Bronchial epithelial cell (primary cell): ENCODE measurements around the gene AKT3. TPM values are rescaled to one million over a fixed set of nuclear protein-coding genes. Genes with fewer than 3 reads are reported as not detected.

Source experiments
- DNase-seq: peaks from one replicate; pipeline ENCODE4 v3.0.0-alpha.2; 2010; ENCODE audit warnings: low read depth
- FAIRE-seq: peaks from 2 replicates; lab custom pipeline; 2011; peaks lifted over from hg19 to GRCh38; lab: Jason Lieb, UNC
- H3K27me3 ChIP-seq: 2 replicates; pipeline ENCODE4 v1.5.1; 2011; ENCODE audit warnings: low read length; ENCODE audit not compliant: control insufficient read depth, insufficient read depth
- H3K36me3 ChIP-seq: 2 replicates; pipeline ENCODE4 v1.5.1; 2011; ENCODE audit warnings: low read length; ENCODE audit not compliant: control insufficient read depth, insufficient read depth
- H3K4me3 ChIP-seq: 2 replicates; pipeline ENCODE4 v1.5.1; 2011; ENCODE audit warnings: mild to moderate bottlenecking, low read depth, low read length, control low read depth
- total RNA-seq: library from RNA; depleted of rRNA; stranded (reverse); fragments of >200 nt; gene quantifications from 2 replicates; pipeline ENCODE4 v1.2.1, GENCODE V29; 2014
- TF ChIP-seq, protein P1 (sequence below): IDR thresholded peaks from 2 replicates; pipeline ENCODE4 v1.5.1; 2011; ENCODE audit warnings: mild to moderate bottlenecking, moderate library complexity, low read length, control low read depth, inconsistent platforms; ENCODE audit not compliant: insufficient read depth, severe bottlenecking

Gene AKT3
- total RNA-seq, 1 donor from 2014 or later: 7.9 TPM

GRCh38 chr1:243639027-243639658, 210.9 kb downstream of the AKT3 start:
- H3K27me3 ChIP-seq: no peaks in the 10 kb centered on the region
- TF ChIP-seq, protein P1, sequence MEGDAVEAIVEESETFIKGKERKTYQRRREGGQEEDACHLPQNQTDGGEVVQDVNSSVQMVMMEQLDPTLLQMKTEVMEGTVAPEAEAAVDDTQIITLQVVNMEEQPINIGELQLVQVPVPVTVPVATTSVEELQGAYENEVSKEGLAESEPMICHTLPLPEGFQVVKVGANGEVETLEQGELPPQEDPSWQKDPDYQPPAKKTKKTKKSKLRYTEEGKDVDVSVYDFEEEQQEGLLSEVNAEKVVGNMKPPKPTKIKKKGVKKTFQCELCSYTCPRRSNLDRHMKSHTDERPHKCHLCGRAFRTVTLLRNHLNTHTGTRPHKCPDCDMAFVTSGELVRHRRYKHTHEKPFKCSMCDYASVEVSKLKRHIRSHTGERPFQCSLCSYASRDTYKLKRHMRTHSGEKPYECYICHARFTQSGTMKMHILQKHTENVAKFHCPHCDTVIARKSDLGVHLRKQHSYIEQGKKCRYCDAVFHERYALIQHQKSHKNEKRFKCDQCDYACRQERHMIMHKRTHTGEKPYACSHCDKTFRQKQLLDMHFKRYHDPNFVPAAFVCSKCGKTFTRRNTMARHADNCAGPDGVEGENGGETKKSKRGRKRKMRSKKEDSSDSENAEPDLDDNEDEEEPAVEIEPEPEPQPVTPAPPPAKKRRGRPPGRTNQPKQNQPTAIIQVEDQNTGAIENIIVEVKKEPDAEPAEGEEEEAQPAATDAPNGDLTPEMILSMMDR: no peak
- H3K4me3 ChIP-seq: no peak overlapping the region
- DNase-seq (no peak), FAIRE-seq (no peak)
- H3K36me3 ChIP-seq: no peaks in the 10 kb centered on the region

GRCh38 chr1:243638186-243638585, 211.9 kb downstream of the AKT3 start:
- Histone ChIP-seq H3K36me3 (no peaks in the 10 kb centered on the region), H3K4me3 (no peak overlapping the region), H3K27me3 (no peaks in the 10 kb centered on the region)
- FAIRE-seq (no peak), DNase-seq (no peak)
- TF ChIP-seq, protein P1: no peak

- DNase-seq (no peak), FAIRE-seq (no peak)
- no peaks in the 10 kb centered on the region for H3K36me3 ChIP-seq
- no peaks in the 10 kb centered on the region for H3K27me3 ChIP-seq
- TF ChIP-seq, protein P1: no peak
- H3K4me3 ChIP-seq: no peak overlapping the region
Observed at GRCh38 chr1:243628476-243628907, 221.6 kb downstream of the AKT3 start.

DNA sequence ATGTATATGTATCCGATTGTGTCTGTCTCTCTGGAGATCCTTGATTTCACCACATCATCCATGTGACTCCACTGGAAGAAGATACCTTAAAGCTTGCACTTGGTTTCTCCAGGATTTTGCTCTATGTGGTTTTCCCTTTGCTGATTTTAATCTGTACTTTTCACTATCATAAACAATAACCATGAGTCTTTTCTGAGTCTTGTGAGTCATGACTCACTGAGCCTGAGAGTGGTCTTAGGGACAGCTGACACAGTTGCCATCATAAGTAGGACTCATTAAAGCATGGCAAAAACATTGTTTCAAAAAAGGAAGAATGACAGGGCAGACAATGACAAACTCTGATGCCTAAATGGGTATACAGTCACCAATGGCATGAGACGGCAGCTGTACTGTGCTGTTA, 226.2 kb downstream of the AKT3 start:
- Histone ChIP-seq H3K36me3 (no peaks in the 10 kb centered on the region), H3K27me3 (no peaks in the 10 kb centered on the region), H3K4me3 (no peak overlapping the region)
- TF ChIP-seq, protein P1: no peak
- FAIRE-seq: no peak
- no peak for DNase-seq

DNA sequence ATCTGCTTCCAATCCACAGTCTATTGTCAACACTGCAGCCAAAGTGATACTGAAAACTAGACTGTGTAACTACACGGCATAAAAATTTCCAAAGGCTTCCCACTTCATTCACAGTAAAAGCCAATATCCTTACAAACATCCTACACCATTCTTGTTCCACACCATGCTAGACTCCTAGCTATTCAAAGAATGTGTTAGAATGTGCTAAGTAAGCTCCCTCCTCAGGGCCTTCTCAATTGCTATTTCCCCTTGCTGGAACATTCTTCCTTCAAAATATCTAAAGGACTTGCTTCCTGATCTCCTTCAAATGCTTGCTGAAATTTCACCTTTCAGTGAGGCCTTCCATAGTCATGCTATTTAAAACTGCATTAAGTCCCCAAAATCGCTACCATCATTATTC, 228.1 kb downstream of the AKT3 start:
- H3K4me3 ChIP-seq: no peak overlapping the region
- TF ChIP-seq, protein P1: no peak
- DNase-seq: no peak
- no peak for FAIRE-seq
- no peaks in the 10 kb centered on the region for H3K27me3 ChIP-seq
- no peaks in the 10 kb centered on the region for H3K36me3 ChIP-seq

DNA sequence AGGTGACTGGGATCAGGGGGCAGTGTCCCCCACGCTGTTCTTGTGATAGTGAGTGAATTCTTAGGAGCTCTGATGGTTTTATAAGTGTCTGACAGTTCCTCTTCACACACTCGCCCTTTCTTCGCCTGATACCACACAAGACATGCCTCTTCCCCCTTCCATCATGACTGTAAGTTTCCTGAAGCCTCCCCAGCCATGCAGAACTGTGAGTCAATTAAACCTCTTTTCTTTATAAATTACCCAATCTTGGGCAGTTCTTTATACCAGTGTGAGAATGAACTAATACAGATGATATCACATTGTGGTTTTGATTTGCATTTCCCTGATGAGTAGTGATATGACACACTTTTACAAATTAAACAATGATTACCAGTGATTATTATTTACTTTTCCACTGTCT, 229.9 kb downstream of the AKT3 start:
- H3K4me3 ChIP-seq: no peak overlapping the region
- no peaks in the 10 kb centered on the region for H3K36me3 ChIP-seq
- DNase-seq (no peak), FAIRE-seq (no peak)
- H3K27me3 ChIP-seq: no peaks in the 10 kb centered on the region
- TF ChIP-seq, protein P1: no peak
